Neural progenitor cell (in vitro differentiated cells): ENCODE results near the gene MMP28. TPM values are rescaled to one million over a fixed set of nuclear protein-coding genes. Genes with fewer than 3 reads are reported as not detected.

Experiments used
- DNase-seq: peaks from one replicate; pipeline ENCODE4 v3.0.0-alpha.2; 2016; ENCODE audit warnings: low spot score
- H2AFZ ChIP-seq: fragments of 200-600 bp; sonication (generic); replicated peaks from 2 replicates; pipeline ENCODE4 v1.6.1; 2016; ENCODE audit warnings: antibody characterized with exemption
- H3F3A ChIP-seq: fragments of 200-600 bp; sonication (generic); 2 replicates; pipeline ENCODE4 v1.6.1; 2016; ENCODE audit warnings: antibody characterized with exemption, low read depth
- H3K27ac ChIP-seq: fragments of 200-600 bp; sonication (generic); 2 replicates; pipeline ENCODE4 v1.5.1; 2016; ENCODE audit warnings: mild to moderate bottlenecking
- H3K27me3 ChIP-seq: fragments of 200-600 bp; sonication (generic); 2 replicates; pipeline ENCODE4 v1.6.1; 2016; ENCODE audit warnings: mild to moderate bottlenecking, moderate library complexity
- H3K36me3 ChIP-seq: fragments of 200-600 bp; sonication (generic); 2 replicates; pipeline ENCODE4 v1.5.1; 2016
- H3K4me1 ChIP-seq: fragments of 200-600 bp; sonication (generic); 2 replicates; pipeline ENCODE4 v1.6.1; 2016; ENCODE audit warnings: mixed run types
- H3K4me2 ChIP-seq: fragments of 200-600 bp; sonication (generic); 2 replicates; pipeline ENCODE4 v1.6.1; 2016
- H3K4me3 ChIP-seq: fragments of 200-600 bp; sonication (generic); 2 replicates; pipeline ENCODE4 v1.5.1; 2016
- H3K79me2 ChIP-seq: fragments of 200-600 bp; sonication (generic); 2 replicates; pipeline ENCODE4 v1.6.1; 2016; ENCODE audit warnings: low read depth
- H3K9ac ChIP-seq: fragments of 200-600 bp; sonication (generic); 2 replicates; pipeline ENCODE4 v1.6.1; 2016
- H3K9me3 ChIP-seq: fragments of 200-600 bp; sonication (generic); 2 replicates; pipeline ENCODE4 v1.5.1; 2016; ENCODE audit warnings: low read depth
- H4K20me1 ChIP-seq: fragments of 200-600 bp; sonication (generic); 2 replicates; pipeline ENCODE4 v1.6.1; 2016; ENCODE audit warnings: low read depth
- H3K27ac Mint-ChIP-seq: 3 replicates; pipeline ENCODE4 v1.8.0; 2021; ENCODE audit warnings: mixed read lengths
- H3K27me3 Mint-ChIP-seq: 2 replicates; pipeline ENCODE4 v1.8.0; 2022; ENCODE audit warnings: low read depth, mild to moderate bottlenecking, inconsistent platforms, moderate library complexity, mixed read lengths; ENCODE audit not compliant: insufficient read depth
- H3K36me3 Mint-ChIP-seq: 3 replicates; pipeline ENCODE4 v1.8.0; 2021; ENCODE audit warnings: mixed read lengths
- H3K4me1 Mint-ChIP-seq: 3 replicates; pipeline ENCODE4 v1.8.0; 2021; ENCODE audit warnings: mixed read lengths
- H3K4me3 Mint-ChIP-seq: 3 replicates; pipeline ENCODE4 v1.8.0; 2021; ENCODE audit warnings: mild to moderate bottlenecking, moderate library complexity, mixed read lengths
- H3K9me3 Mint-ChIP-seq: 3 replicates; pipeline ENCODE4 v1.8.0; 2020; ENCODE audit warnings: mixed read lengths
- EZH2 ChIP-seq: fragments of 200-600 bp; sonication (generic); IDR thresholded peaks from 2 replicates; pipeline ENCODE4 v1.6.1; 2017; ENCODE audit warnings: antibody characterized with exemption, mild to moderate bottlenecking, moderate library complexity
- EZH2phosphoT487 ChIP-seq: fragments of 200-600 bp; sonication (generic); IDR thresholded peaks from 2 replicates; pipeline ENCODE4 v1.6.1; 2017; ENCODE audit warnings: antibody characterized with exemption
- total RNA-seq: library from RNA; depleted of rRNA; stranded (reverse); fragments of >200 nt; gene quantifications from 2 replicates; pipeline ENCODE4 v1.2.3, GENCODE V29; 2015; ENCODE audit warnings: low replicate concordance
- TF ChIP-seq, protein P1 (sequence below): fragments of 200-600 bp; sonication (generic); IDR thresholded peaks from 2 replicates; pipeline ENCODE4 v1.5.1; 2017; ENCODE audit warnings: antibody characterized with exemption, mild to moderate bottlenecking

Gene MMP28
- total RNA-seq, 1 donor from 2014 or later: not detected

GRCh38 chr17:35729405-35729833, 66.0 kb downstream of the MMP28 start:
- TF ChIP-seq, protein P1, sequence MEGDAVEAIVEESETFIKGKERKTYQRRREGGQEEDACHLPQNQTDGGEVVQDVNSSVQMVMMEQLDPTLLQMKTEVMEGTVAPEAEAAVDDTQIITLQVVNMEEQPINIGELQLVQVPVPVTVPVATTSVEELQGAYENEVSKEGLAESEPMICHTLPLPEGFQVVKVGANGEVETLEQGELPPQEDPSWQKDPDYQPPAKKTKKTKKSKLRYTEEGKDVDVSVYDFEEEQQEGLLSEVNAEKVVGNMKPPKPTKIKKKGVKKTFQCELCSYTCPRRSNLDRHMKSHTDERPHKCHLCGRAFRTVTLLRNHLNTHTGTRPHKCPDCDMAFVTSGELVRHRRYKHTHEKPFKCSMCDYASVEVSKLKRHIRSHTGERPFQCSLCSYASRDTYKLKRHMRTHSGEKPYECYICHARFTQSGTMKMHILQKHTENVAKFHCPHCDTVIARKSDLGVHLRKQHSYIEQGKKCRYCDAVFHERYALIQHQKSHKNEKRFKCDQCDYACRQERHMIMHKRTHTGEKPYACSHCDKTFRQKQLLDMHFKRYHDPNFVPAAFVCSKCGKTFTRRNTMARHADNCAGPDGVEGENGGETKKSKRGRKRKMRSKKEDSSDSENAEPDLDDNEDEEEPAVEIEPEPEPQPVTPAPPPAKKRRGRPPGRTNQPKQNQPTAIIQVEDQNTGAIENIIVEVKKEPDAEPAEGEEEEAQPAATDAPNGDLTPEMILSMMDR: no peak
- TF ChIP-seq EZH2phosphoT487: peak; percentile 76
- Histone ChIP-seq H3F3A (peaks cover 12% of the 10 kb centered on the region), H3K9ac (no peak overlapping the region), H3K4me2 (peak overlapping the region; percentile 43), H3K79me2 (no peaks in the 10 kb centered on the region), H3K36me3 (no peaks in the 10 kb centered on the region), H3K4me3 (no peak overlapping the region), H3K4me1 (peaks cover 35% of the 10 kb centered on the region), H3K27me3 (peaks cover 26% of the 10 kb centered on the region), H3K9me3 (no peaks in the 10 kb centered on the region), H4K20me1 (peaks cover 60% of the 10 kb centered on the region), H2AFZ (no peak overlapping the region), H3K27ac (no peak overlapping the region)
- Mint-ChIP-seq H3K36me3 (peaks cover 6% of the 10 kb centered on the region), H3K4me1 (peaks cover 53% of the 10 kb centered on the region), H3K9me3 (no peaks in the 10 kb centered on the region), H3K27ac (no peak overlapping the region), H3K27me3 (peaks cover 6% of the 10 kb centered on the region), H3K4me3 (peak overlapping the region; percentile 36)
- DNase-seq: peak; percentile 79

DNA sequence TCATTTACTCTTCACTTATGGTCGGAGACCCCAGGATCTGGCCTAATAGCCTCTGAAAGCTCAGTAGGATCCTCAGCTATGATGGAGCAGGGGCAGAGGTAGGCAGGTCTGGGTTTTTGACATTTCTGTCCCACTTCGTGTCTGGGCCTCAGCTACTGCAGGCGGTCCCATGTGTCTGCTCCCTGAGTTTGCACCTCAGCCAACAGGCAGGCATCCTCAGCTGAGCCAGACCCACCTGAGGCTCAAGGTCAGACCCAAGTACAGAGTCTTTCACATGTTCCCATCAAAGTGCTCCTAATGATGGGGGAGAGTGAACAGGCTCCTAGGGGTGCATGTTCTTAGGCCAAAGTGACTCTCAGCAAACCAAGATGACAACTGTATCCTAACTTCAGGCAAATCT, 66.9 kb downstream of the MMP28 start:
- Mint-ChIP-seq H3K27ac (no peak overlapping the region), H3K36me3 (peaks cover 9% of the 10 kb centered on the region), H3K4me3 (no peak overlapping the region), H3K9me3 (no peaks in the 10 kb centered on the region), H3K4me1 (peaks cover 53% of the 10 kb centered on the region), H3K27me3 (peaks cover 6% of the 10 kb centered on the region)
- Histone ChIP-seq H3K4me3 (no peak overlapping the region), H3K9me3 (no peaks in the 10 kb centered on the region), H4K20me1 (peaks cover 59% of the 10 kb centered on the region), H3K27ac (no peak overlapping the region), H3K27me3 (peaks cover 26% of the 10 kb centered on the region), H3K79me2 (no peaks in the 10 kb centered on the region), H3K9ac (no peak overlapping the region), H3K4me1 (peaks cover 35% of the 10 kb centered on the region), H3K36me3 (no peaks in the 10 kb centered on the region), H3F3A (peaks cover 12% of the 10 kb centered on the region), H2AFZ (no peak overlapping the region), H3K4me2 (no peak overlapping the region)
- TF ChIP-seq, protein P1: no peak
- no peak for TF ChIP-seq EZH2
- no peak for TF ChIP-seq EZH2phosphoT487
- DNase-seq: no peak

DNA sequence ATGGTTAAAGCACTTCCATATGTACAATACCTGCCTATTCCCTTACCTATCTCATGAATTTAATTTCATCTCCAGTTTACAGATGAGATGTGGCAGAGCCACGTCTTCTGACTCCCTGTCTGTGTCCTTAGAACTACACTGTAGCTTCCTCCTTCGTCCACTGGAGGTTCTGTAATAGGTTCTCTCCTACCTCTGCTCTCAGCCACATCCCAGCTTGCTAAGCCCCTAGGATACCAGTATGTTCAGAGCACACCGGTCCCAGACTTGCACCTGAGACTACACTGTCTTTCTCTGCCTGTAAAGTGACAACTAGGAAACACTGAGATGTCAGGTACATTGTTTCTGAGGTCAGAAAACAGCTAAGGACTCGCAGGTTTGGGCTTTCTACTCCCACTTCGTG, 67.8 kb downstream of the MMP28 start:
- H3K27ac ChIP-seq: no peak overlapping the region

More for the DNA sequence above, 67.8 kb downstream of the MMP28 start:
- Histone ChIP-seq H3K4me1 (peaks cover 33% of the 10 kb centered on the region), H3K9ac (no peak overlapping the region), H2AFZ (no peak overlapping the region), H3K4me2 (no peak overlapping the region), H3K9me3 (no peaks in the 10 kb centered on the region), H4K20me1 (peaks cover 50% of the 10 kb centered on the region), H3K79me2 (no peaks in the 10 kb centered on the region), H3K27me3 (peaks cover 18% of the 10 kb centered on the region), H3K4me3 (no peak overlapping the region), H3F3A (peaks cover 12% of the 10 kb centered on the region), H3K36me3 (no peaks in the 10 kb centered on the region)
- H3K4me3 Mint-ChIP-seq: no peak overlapping the region
- no peak for DNase-seq
- TF ChIP-seq EZH2phosphoT487 (no peak), EZH2 (no peak)
- TF ChIP-seq, protein P1: no peak
- no peaks in the 10 kb centered on the region for H3K9me3 Mint-ChIP-seq
- H3K27me3 Mint-ChIP-seq: peaks cover 6% of the 10 kb centered on the region
- H3K27ac Mint-ChIP-seq: no peak overlapping the region
- peaks cover 48% of the 10 kb centered on the region for H3K4me1 Mint-ChIP-seq
- peaks cover 9% of the 10 kb centered on the region for H3K36me3 Mint-ChIP-seq
